ENCODE measurements around the gene ZNF484. TPM values are rescaled to one million over a fixed set of nuclear protein-coding genes. Genes with fewer than 3 reads are reported as not detected.

ZNF484 gene
- polyA plus RNA-seq, 1 donor from 2014 or later = 26.0 TPM

DNA sequence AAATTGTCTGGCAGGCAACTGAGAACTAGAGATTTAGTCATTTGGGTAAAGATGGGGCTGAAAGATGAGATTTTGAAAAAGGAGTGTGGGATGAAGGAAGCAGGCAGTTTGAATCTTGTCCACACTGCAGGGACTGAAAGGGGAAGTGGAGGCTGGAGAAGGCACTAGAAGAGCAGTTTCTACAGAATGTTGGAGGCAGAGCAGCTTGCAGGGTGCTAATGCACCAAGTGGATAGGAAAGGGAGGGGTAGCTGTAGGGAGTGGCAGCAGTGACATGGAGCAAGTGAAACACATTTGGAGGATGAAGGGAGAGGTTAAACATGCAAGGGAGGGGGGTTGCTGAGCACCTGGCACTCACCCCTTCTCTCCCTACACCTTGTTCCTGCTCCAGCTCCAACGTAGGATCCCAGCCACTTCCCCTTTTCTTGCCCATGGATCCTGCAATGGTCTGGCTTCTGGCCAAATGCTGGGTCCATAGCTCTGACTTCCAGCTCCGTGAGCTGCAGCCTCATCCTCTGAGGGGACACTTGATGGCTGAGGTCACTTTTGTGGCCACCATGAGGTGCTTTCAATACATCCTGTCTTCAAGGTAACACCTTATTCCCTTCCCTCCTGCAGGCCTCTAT lies 39.5 kb upstream of the ZNF484 start:
- TF ChIP-seq SMC3 (conservative IDR thresholded peaks at IDR 0.05; ENCODE audit: poor library complexity) = no peak
- no peak for TF ChIP-seq TAF1 (IDR thresholded peaks at IDR 0.05; ENCODE audit: low read depth)
- TF ChIP-seq RAD21 (conservative IDR thresholded peaks at IDR 0.05) = no peak
- no peak for TF ChIP-seq EP300 (conservative IDR thresholded peaks at IDR 0.05; ENCODE audit: poor library complexity, severe bottlenecking)
- no peak for TF ChIP-seq POLR2AphosphoS5 (IDR thresholded peaks at IDR 0.05)
- no peak for TF ChIP-seq MXI1 (conservative IDR thresholded peaks at IDR 0.05; ENCODE audit: poor library complexity, severe bottlenecking)
- TF ChIP-seq EZH2 (IDR thresholded peaks at IDR 0.05; ENCODE audit: borderline replicate concordance, insufficient read depth, low read length, poor library complexity, severe bottlenecking) = no peak
- TF ChIP-seq, protein P1, sequence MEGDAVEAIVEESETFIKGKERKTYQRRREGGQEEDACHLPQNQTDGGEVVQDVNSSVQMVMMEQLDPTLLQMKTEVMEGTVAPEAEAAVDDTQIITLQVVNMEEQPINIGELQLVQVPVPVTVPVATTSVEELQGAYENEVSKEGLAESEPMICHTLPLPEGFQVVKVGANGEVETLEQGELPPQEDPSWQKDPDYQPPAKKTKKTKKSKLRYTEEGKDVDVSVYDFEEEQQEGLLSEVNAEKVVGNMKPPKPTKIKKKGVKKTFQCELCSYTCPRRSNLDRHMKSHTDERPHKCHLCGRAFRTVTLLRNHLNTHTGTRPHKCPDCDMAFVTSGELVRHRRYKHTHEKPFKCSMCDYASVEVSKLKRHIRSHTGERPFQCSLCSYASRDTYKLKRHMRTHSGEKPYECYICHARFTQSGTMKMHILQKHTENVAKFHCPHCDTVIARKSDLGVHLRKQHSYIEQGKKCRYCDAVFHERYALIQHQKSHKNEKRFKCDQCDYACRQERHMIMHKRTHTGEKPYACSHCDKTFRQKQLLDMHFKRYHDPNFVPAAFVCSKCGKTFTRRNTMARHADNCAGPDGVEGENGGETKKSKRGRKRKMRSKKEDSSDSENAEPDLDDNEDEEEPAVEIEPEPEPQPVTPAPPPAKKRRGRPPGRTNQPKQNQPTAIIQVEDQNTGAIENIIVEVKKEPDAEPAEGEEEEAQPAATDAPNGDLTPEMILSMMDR (IDR thresholded peaks at IDR 0.05; ENCODE audit: poor library complexity, severe bottlenecking) = no peak
- TF ChIP-seq, protein P2, sequence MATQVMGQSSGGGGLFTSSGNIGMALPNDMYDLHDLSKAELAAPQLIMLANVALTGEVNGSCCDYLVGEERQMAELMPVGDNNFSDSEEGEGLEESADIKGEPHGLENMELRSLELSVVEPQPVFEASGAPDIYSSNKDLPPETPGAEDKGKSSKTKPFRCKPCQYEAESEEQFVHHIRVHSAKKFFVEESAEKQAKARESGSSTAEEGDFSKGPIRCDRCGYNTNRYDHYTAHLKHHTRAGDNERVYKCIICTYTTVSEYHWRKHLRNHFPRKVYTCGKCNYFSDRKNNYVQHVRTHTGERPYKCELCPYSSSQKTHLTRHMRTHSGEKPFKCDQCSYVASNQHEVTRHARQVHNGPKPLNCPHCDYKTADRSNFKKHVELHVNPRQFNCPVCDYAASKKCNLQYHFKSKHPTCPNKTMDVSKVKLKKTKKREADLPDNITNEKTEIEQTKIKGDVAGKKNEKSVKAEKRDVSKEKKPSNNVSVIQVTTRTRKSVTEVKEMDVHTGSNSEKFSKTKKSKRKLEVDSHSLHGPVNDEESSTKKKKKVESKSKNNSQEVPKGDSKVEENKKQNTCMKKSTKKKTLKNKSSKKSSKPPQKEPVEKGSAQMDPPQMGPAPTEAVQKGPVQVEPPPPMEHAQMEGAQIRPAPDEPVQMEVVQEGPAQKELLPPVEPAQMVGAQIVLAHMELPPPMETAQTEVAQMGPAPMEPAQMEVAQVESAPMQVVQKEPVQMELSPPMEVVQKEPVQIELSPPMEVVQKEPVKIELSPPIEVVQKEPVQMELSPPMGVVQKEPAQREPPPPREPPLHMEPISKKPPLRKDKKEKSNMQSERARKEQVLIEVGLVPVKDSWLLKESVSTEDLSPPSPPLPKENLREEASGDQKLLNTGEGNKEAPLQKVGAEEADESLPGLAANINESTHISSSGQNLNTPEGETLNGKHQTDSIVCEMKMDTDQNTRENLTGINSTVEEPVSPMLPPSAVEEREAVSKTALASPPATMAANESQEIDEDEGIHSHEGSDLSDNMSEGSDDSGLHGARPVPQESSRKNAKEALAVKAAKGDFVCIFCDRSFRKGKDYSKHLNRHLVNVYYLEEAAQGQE (IDR thresholded peaks at IDR 0.05; ENCODE audit: borderline replicate concordance) = no peak
- Histone ChIP-seq H2AFZ (ENCODE audit: low read depth, low read length) (no peak overlapping the region), H3F3A (ENCODE audit: insufficient read depth, low read length, poor library complexity, severe bottlenecking) (no peaks in the 10 kb centered on the region), H3K27me3 (ENCODE audit: insufficient read depth, low read depth, low read length) (peaks cover 22% of the 10 kb centered on the region), H3K9me2 (ENCODE audit: insufficient read depth, low read length) (no peaks in the 10 kb centered on the region), H4K20me1 (ENCODE audit: insufficient read depth) (no peaks in the 10 kb centered on the region), H3K4me2 (ENCODE audit: low read length) (no peak overlapping the region), H3K9me3 (ENCODE audit: low read length) (no peaks in the 10 kb centered on the region), H3K9ac (ENCODE audit: low read length) (no peak overlapping the region), H3K79me2 (replicated peaks; ENCODE audit: insufficient read depth, low read length) (no peaks in the 10 kb centered on the region), H3K4me3 (ENCODE audit: low read length) (no peak overlapping the region), H3K27ac (ENCODE audit: low read length) (no peak overlapping the region), H3K36me3 (ENCODE audit: insufficient read depth, low read length) (no peaks in the 10 kb centered on the region)

DNA sequence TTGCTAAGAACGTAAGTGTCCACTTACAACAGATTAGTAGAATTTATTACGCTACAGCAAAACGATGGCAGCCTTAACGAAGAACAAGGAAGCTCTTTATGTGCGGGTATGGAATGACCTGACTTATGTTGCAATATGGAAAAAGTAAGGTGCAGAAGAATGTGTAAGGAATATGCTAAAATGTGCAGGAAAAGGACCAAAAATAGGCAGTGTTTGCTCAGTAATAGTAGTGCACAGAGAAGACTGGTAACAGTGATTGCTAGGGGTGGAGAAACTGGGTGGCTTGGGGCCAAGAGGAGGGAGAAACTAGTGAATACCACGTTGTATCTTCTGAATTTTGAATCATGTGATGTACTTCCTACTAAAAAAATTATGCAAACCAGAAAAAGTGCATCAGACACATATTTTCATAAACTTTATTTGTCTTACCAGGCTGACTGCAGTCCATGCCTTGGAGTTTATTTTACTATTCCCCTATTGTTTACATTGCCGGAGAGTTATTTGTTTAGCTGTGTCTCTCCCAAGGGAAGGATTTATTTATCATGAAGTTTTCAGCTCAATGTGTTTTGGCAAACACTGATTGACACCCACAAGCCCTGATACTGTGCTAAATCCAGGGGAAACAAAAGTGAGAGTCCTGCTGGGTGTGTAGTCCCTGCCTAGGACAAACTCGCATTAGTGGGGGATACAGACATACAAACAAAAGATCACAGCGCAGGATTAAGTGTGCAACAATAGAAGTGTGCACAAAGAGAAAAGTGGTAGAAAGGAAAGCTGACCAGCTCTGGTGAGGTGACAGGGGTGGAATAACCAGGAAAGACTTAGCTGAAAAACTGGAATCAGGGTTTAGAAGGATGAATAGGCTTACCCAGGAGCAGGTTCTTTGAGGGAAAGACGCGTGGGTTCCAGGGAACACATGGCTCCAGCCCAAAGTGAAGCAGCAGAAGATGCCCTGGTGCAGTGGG lies 34.0 kb upstream of the ZNF484 start:
- H4K20me1 ChIP-seq (ENCODE audit: insufficient read depth) = no peaks in the 10 kb centered on the region
- no peak overlapping the region for H3K27ac ChIP-seq (ENCODE audit: low read length)
- no peak overlapping the region for H2AFZ ChIP-seq (ENCODE audit: low read depth, low read length)
- no peaks in the 10 kb centered on the region for H3K79me2 ChIP-seq (replicated peaks; ENCODE audit: insufficient read depth, low read length)
- H3K4me2 ChIP-seq (ENCODE audit: low read length) = no peak overlapping the region
- H3K27me3 ChIP-seq (ENCODE audit: insufficient read depth, low read depth, low read length) = peaks cover 50% of the 10 kb centered on the region
- no peaks in the 10 kb centered on the region for H3K9me3 ChIP-seq (ENCODE audit: low read length)
- TF ChIP-seq SMC3 (conservative IDR thresholded peaks at IDR 0.05; ENCODE audit: poor library complexity) = no peak
- no peak for TF ChIP-seq RAD21 (conservative IDR thresholded peaks at IDR 0.05)
- no peak for TF ChIP-seq MXI1 (conservative IDR thresholded peaks at IDR 0.05; ENCODE audit: poor library complexity, severe bottlenecking)
- TF ChIP-seq, protein P2 (IDR thresholded peaks at IDR 0.05; ENCODE audit: borderline replicate concordance) = no peak
- no peak for TF ChIP-seq EZH2 (IDR thresholded peaks at IDR 0.05; ENCODE audit: borderline replicate concordance, insufficient read depth, low read length, poor library complexity, severe bottlenecking)
- TF ChIP-seq EP300 (conservative IDR thresholded peaks at IDR 0.05; ENCODE audit: poor library complexity, severe bottlenecking) = no peak
- no peak for TF ChIP-seq POLR2AphosphoS5 (IDR thresholded peaks at IDR 0.05)
- TF ChIP-seq TAF1 (IDR thresholded peaks at IDR 0.05; ENCODE audit: low read depth) = no peak
- TF ChIP-seq, protein P1 (IDR thresholded peaks at IDR 0.05; ENCODE audit: poor library complexity, severe bottlenecking) = no peak
- H3K36me3 ChIP-seq (ENCODE audit: insufficient read depth, low read length) = no peaks in the 10 kb centered on the region
- no peak overlapping the region for H3K9ac ChIP-seq (ENCODE audit: low read length)
- no peaks in the 10 kb centered on the region for H3K9me2 ChIP-seq (ENCODE audit: insufficient read depth, low read length)
- H3F3A ChIP-seq (ENCODE audit: insufficient read depth, low read length, poor library complexity, severe bottlenecking) = no peaks in the 10 kb centered on the region
- H3K4me3 ChIP-seq (ENCODE audit: low read length) = no peak overlapping the region
